Peyer's patch (tissue), 4 donors: Measurements from ENCODE around the gene ARHGEF16.

Experiments used
- CTCF ChIP-seq, 6 experiments: fragments of 450-650 bp in 4 of 6; fragments of 200-600 bp in 2 of 6; sonication (generic) in 1 of 6; IDR thresholded peaks; one replicate each; pipeline ENCODE4 v1.5.1; 2017 to 2019; ENCODE audit warnings: antibody characterized with exemption in 6 of 6, mild to moderate bottlenecking in 3 of 6, moderate library complexity in 1 of 6
- POLR2A ChIP-seq, 2 donors: fragments of 450-650 bp; IDR thresholded peaks; one replicate each; pipeline ENCODE4 v1.5.1; 2017; ENCODE audit warnings: antibody characterized with exemption in 2 of 2, mild to moderate bottlenecking in 2 of 2, moderate library complexity in 2 of 2

- TF ChIP-seq CTCF (IDR thresholded peaks at IDR 0.05) (no peak), POLR2A (IDR thresholded peaks at IDR 0.05) (no peak)
Observed at GRCh38 chr1:3441880-3442279, 12.6 kb upstream of the ARHGEF16 start.
